SU-DHL-6 (cell line): ENCODE data around the gene ADPRS.

Experiments used
- CTCF ChIP-seq: fragments of 200-600 bp; sonication (generic); IDR thresholded peaks from one replicate; pipeline ENCODE4 v1.5.1; 2017; ENCODE audit warnings: antibody characterized with exemption, mild to moderate bottlenecking, low read length, moderate library complexity; ENCODE audit not compliant: insufficient read depth, poor library complexity, severe bottlenecking
- EZH2phosphoT487 ChIP-seq: fragments of 200-600 bp; sonication (generic), shearing (Covaris generic); conservative IDR thresholded peaks from 2 replicates; pipeline ENCODE4 v1.6.1; 2018; ENCODE audit warnings: mild to moderate bottlenecking, antibody characterized with exemption, low read length, moderate library complexity, mixed read lengths

DNA sequence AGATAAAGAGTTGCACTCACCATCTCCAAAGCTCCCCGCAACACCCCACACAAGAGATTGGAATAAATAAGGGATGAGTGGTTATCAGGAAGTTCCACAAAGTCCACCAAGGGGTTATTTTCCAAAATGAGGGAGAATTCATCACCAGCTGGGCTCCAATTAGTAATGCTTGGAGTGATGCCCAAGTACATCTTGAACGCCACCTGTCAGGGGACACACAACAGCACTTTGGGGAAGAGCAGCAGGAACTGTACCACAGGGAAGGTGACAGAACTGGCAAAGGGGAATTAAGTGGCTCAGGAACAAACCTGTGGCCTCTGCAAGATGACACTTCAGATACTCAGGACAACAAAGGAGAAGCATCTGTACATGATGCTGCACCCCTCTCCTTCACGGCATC, 49.1 kb downstream of the ADPRS start:
- no peak for TF ChIP-seq CTCF
- no peak for TF ChIP-seq EZH2phosphoT487
